Measurements from ENCODE around the gene MAP4K4.

Gene MAP4K4

GRCh38 chr2:101723371-101724124 is 26.0 kb downstream of the MAP4K4 start:
- no peak for DNase-seq (ENCODE audit: low read depth)

GRCh38 chr2:101724125-101724474 is 26.6 kb downstream of the MAP4K4 start:
- DNase-seq (ENCODE audit: low read depth), result no peak

- DNase-seq (ENCODE audit: low read depth), result no peak
Measured at GRCh38 chr2:101725038-101725437, 27.5 kb downstream of the MAP4K4 start.

- no peak for DNase-seq (ENCODE audit: low read depth)
Measured at GRCh38 chr2:101725515-101726192, 28.1 kb downstream of the MAP4K4 start.

- DNase-seq (ENCODE audit: low read depth), result no peak
Measured at GRCh38 chr2:101728865-101729264, 31.4 kb downstream of the MAP4K4 start.

GRCh38 chr2:101729521-101730190 is 32.1 kb downstream of the MAP4K4 start:
- DNase-seq (ENCODE audit: low read depth), result no peak

- no peak for DNase-seq (ENCODE audit: low read depth)
Measured at GRCh38 chr2:101731221-101732054, 33.9 kb downstream of the MAP4K4 start.

- DNase-seq (ENCODE audit: low read depth), result no peak
Measured at GRCh38 chr2:101732199-101732598, 34.7 kb downstream of the MAP4K4 start.

- no peak for DNase-seq (ENCODE audit: low read depth)
Measured at GRCh38 chr2:101732773-101733256, 35.3 kb downstream of the MAP4K4 start.

- no peak for DNase-seq (ENCODE audit: low read depth)
Measured at GRCh38 chr2:101733257-101733993, 35.9 kb downstream of the MAP4K4 start.

GRCh38 chr2:101734505-101735165 is 37.1 kb downstream of the MAP4K4 start:
- DNase-seq (ENCODE audit: low read depth), result no peak

GRCh38 chr2:101735166-101735533 is 37.6 kb downstream of the MAP4K4 start:
- no peak for DNase-seq (ENCODE audit: low read depth)

GRCh38 chr2:101736233-101736632 is 38.7 kb downstream of the MAP4K4 start:
- no peak for DNase-seq (ENCODE audit: low read depth)

- no peak for DNase-seq (ENCODE audit: low read depth)
Measured at GRCh38 chr2:101736861-101737291, 39.4 kb downstream of the MAP4K4 start.

- no peak for DNase-seq (ENCODE audit: low read depth)
Measured at GRCh38 chr2:101737478-101738255, 40.2 kb downstream of the MAP4K4 start.

- DNase-seq (ENCODE audit: low read depth), result no peak
Measured at GRCh38 chr2:101738649-101739048, 41.1 kb downstream of the MAP4K4 start.

- DNase-seq (ENCODE audit: low read depth), result no peak
Measured at GRCh38 chr2:101740555-101740964, 43.1 kb downstream of the MAP4K4 start.

- no peak for DNase-seq (ENCODE audit: low read depth)
Measured at GRCh38 chr2:101741775-101742520, 44.4 kb downstream of the MAP4K4 start.

- DNase-seq (ENCODE audit: low read depth), result no peak
Measured at GRCh38 chr2:101742547-101742946, 45.0 kb downstream of the MAP4K4 start.

Data from stimulated activated CD8-positive, alpha-beta memory T cell treated with anti-CD3 and anti-CD28 coated beads, Interleukin-7, amount 100 ng/mL, for 24 hours (primary cell).